DOHH2 (cell line): ENCODE data around the gene CTRL.

Experiments
- CTCF ChIP-seq: fragments of 200-600 bp; sonication (generic); IDR thresholded peaks from one replicate; pipeline ENCODE4 v1.5.1; 2014; ENCODE audit warnings: antibody characterized with exemption, mild to moderate bottlenecking, low read depth, low read length; ENCODE audit not compliant: poor library complexity, severe bottlenecking
- EZH2phosphoT487 ChIP-seq: fragments of 200-600 bp; sonication (generic); IDR thresholded peaks from 2 replicates; pipeline ENCODE4 v1.6.1; 2017; ENCODE audit warnings: borderline replicate concordance, mild to moderate bottlenecking, antibody characterized with exemption, low read length, moderate library complexity, mixed read lengths

DNA sequence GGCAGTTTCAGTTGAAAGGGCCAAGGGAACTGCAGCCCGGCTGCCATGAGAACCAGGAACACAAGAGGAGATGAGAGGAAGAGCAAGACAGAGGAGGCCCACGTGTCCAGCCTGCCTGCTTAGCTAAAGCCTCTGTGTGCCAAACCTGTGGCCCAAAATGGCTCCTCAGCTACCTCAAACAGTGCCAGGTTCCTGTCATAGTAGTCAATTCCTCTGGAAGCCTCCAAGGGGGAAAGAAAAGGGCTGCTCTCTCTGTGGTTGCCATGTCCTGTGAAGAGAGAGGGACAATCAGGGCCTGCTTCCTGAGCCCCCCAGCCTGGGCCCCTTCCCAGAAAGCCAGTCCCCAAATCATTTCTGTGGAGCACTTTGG is 31.6 kb upstream of the CTRL start:
- TF ChIP-seq CTCF = no peak
- no peak for TF ChIP-seq EZH2phosphoT487
